SU-DHL-6 (cell line): ENCODE data around the gene MGAM2.

ENCODE experiments used
- H2AFZ ChIP-seq: fragments of 200-600 bp; sonication (generic); 2 replicates; pipeline ENCODE4 v1.6.1; 2014; ENCODE audit warnings: low read depth, mild to moderate bottlenecking, moderate library complexity, mixed read lengths, antibody characterized with exemption, low read length; ENCODE audit not compliant: severe bottlenecking
- H3F3A ChIP-seq: fragments of 200-600 bp; shearing (Covaris generic); 2 replicates; pipeline ENCODE4 v1.6.0; 2016; ENCODE audit warnings: antibody characterized with exemption, mild to moderate bottlenecking; ENCODE audit not compliant: insufficient read depth
- H3K27ac ChIP-seq: fragments of 200-600 bp; sonication (generic); 2 replicates; pipeline ENCODE4 v1.5.1; 2016; ENCODE audit warnings: low read depth, mild to moderate bottlenecking, low read length, moderate library complexity, mixed read lengths
- H3K27me3 ChIP-seq: fragments of 200-600 bp; sonication (generic), shearing (Covaris generic); 2 replicates; pipeline ENCODE4 v1.6.0; 2014; ENCODE audit warnings: mild to moderate bottlenecking, low read length
- H3K36me3 ChIP-seq: fragments of 200-600 bp; sonication (generic); 2 replicates; pipeline ENCODE4 v1.6.1; 2014; ENCODE audit warnings: mild to moderate bottlenecking, low read length, mixed read lengths
- H3K4me2 ChIP-seq: fragments of 300-600, 200-600 bp; shearing (Covaris generic), sonication (generic); 2 replicates; pipeline ENCODE4 v1.6.0; 2014; ENCODE audit warnings: low read length, low read depth, mild to moderate bottlenecking; ENCODE audit not compliant: poor library complexity, severe bottlenecking
- H3K4me3 ChIP-seq: fragments of 200-600 bp; sonication (generic); 2 replicates; pipeline ENCODE4 v1.5.1; 2014; ENCODE audit warnings: antibody characterized with exemption, low read length, mild to moderate bottlenecking, mixed read lengths; ENCODE audit not compliant: insufficient read depth, poor library complexity, severe bottlenecking
- H3K79me2 ChIP-seq: fragments of 200-600 bp; sonication (generic); 2 replicates; pipeline ENCODE4 v1.6.1; 2014; ENCODE audit warnings: mild to moderate bottlenecking, low read length, moderate library complexity; ENCODE audit not compliant: insufficient read depth
- H3K9ac ChIP-seq: fragments of 200-600 bp; sonication (generic); 2 replicates; pipeline ENCODE4 v1.7.0; 2014; ENCODE audit warnings: mild to moderate bottlenecking, low read length
- H3K9me2 ChIP-seq: fragments of 200-600 bp; sonication (generic); replicated peaks from 2 replicates; pipeline ENCODE4 v1.6.1; 2014; ENCODE audit warnings: low read length; ENCODE audit not compliant: insufficient read depth
- H3K9me3 ChIP-seq: fragments of 200-600 bp; sonication (generic); 2 replicates; pipeline ENCODE4 v1.6.1; 2014; ENCODE audit warnings: low read length, mixed read lengths; ENCODE audit not compliant: insufficient read depth
- H4K20me1 ChIP-seq: fragments of 200-600 bp; sonication (generic); 2 replicates; pipeline ENCODE4 v1.6.1; 2014; ENCODE audit warnings: low read depth, mild to moderate bottlenecking, antibody characterized with exemption, low read length, moderate library complexity, mixed read lengths
- CTCF ChIP-seq: fragments of 200-600 bp; sonication (generic); IDR thresholded peaks from one replicate; pipeline ENCODE4 v1.5.1; 2017; ENCODE audit warnings: antibody characterized with exemption, mild to moderate bottlenecking, low read length, moderate library complexity; ENCODE audit not compliant: insufficient read depth, poor library complexity, severe bottlenecking
- EZH2phosphoT487 ChIP-seq: fragments of 200-600 bp; sonication (generic), shearing (Covaris generic); conservative IDR thresholded peaks from 2 replicates; pipeline ENCODE4 v1.6.1; 2018; ENCODE audit warnings: mild to moderate bottlenecking, antibody characterized with exemption, low read length, moderate library complexity, mixed read lengths

The MGAM2 gene

GRCh38 chr7:142133731-142134148 lies 22.2 kb downstream of the MGAM2 start:
- no peaks in the 10 kb centered on the region for H3K79me2 ChIP-seq
- no peaks in the 10 kb centered on the region for H3F3A ChIP-seq
- TF ChIP-seq EZH2phosphoT487, result no peak
- no peak for TF ChIP-seq CTCF
- no peaks in the 10 kb centered on the region for H4K20me1 ChIP-seq
- no peaks in the 10 kb centered on the region for H3K27me3 ChIP-seq
- H3K27ac ChIP-seq, result no peak overlapping the region
- no peak overlapping the region for H3K4me3 ChIP-seq
- H3K9me2 ChIP-seq, result no peaks in the 10 kb centered on the region
- H3K9ac ChIP-seq, result no peak overlapping the region
- no peak overlapping the region for H3K4me2 ChIP-seq
- no peaks in the 10 kb centered on the region for H3K9me3 ChIP-seq
- no peaks in the 10 kb centered on the region for H3K36me3 ChIP-seq
- no peak overlapping the region for H2AFZ ChIP-seq

GRCh38 chr7:142134909-142135308 lies 23.4 kb downstream of the MGAM2 start:
- H3K4me3 ChIP-seq, result no peak overlapping the region
- no peaks in the 10 kb centered on the region for H3F3A ChIP-seq
- H3K9ac ChIP-seq, result no peak overlapping the region
- no peaks in the 10 kb centered on the region for H3K79me2 ChIP-seq
- no peak overlapping the region for H3K27ac ChIP-seq
- H2AFZ ChIP-seq, result no peak overlapping the region
- no peaks in the 10 kb centered on the region for H3K9me2 ChIP-seq
- no peak overlapping the region for H3K4me2 ChIP-seq
- TF ChIP-seq EZH2phosphoT487, result no peak
- no peak for TF ChIP-seq CTCF
- H3K27me3 ChIP-seq, result no peaks in the 10 kb centered on the region
- no peaks in the 10 kb centered on the region for H3K9me3 ChIP-seq
- no peaks in the 10 kb centered on the region for H4K20me1 ChIP-seq
- H3K36me3 ChIP-seq, result no peaks in the 10 kb centered on the region

- Histone ChIP-seq H3K4me2 (no peak overlapping the region), H3K27ac (no peak overlapping the region), H4K20me1 (no peaks in the 10 kb centered on the region), H3K9me3 (no peaks in the 10 kb centered on the region), H3K9ac (no peak overlapping the region), H3F3A (no peaks in the 10 kb centered on the region), H2AFZ (no peak overlapping the region), H3K9me2 (no peaks in the 10 kb centered on the region), H3K79me2 (no peaks in the 10 kb centered on the region), H3K36me3 (no peaks in the 10 kb centered on the region), H3K4me3 (no peak overlapping the region), H3K27me3 (no peaks in the 10 kb centered on the region)
- TF ChIP-seq EZH2phosphoT487 (no peak), CTCF (no peak)
Measured at GRCh38 chr7:142138996-142139395, 27.5 kb downstream of the MGAM2 start.
